HEK293 (cell line): ENCODE data around the gene ERLEC1.

Source experiments
- CTCF ChIA-PET: fragments of 350-600 bp; formaldehyde crosslinking; extraction: SDS; loops from one replicate; lab custom pipeline; 2021; ENCODE audit warnings: antibody characterized with exemption; lab: Yijun Ruan, JAX
- POLR2A ChIA-PET: fragments of 300-600 bp; formaldehyde crosslinking; extraction: SDS; loops from one replicate; lab custom pipeline; 2020; ENCODE audit warnings: antibody characterized with exemption, inconsistent platforms; lab: Yijun Ruan, JAX
- H3K27ac ChIP-seq: fragments of 200-500 bp; sonication (Bioruptor generic); 2 replicates; pipeline ENCODE4 v1.5.1; 2014; ENCODE audit warnings: low read depth, low read length, control low read depth, inconsistent platforms; ENCODE audit errors: extremely low read depth
- H3K36me3 ChIP-seq, 2 experiments: fragments of 200-500 bp in 1 of 2; sonication (Bioruptor generic) in 1 of 2; 1 replicate in 1 of 2; 2 replicates in 1 of 2; pipeline ENCODE4 v1.5.1; 2014 to 2017; ENCODE audit warnings: inconsistent platforms in 2 of 2, low read length in 2 of 2; ENCODE audit not compliant: control insufficient read depth in 2 of 2, insufficient read depth in 1 of 2
- H3K4me1 ChIP-seq: fragments of 200-500 bp; sonication (Bioruptor generic); 2 replicates; pipeline ENCODE4 v1.5.1; 2014; ENCODE audit warnings: mild to moderate bottlenecking, low read length, inconsistent platforms; ENCODE audit not compliant: control insufficient read depth, insufficient read depth
- H3K4me3 ChIP-seq: 2 replicates; pipeline ENCODE4 v1.5.1; 2011; ENCODE audit warnings: low read depth, mild to moderate bottlenecking, control low read depth, low read length, moderate library complexity
- H3K9me3 ChIP-seq: fragments of 200-500 bp; sonication (Bioruptor generic); 2 replicates; pipeline ENCODE4 v1.5.1; 2014; ENCODE audit warnings: low read depth, low read length, inconsistent platforms; ENCODE audit not compliant: control insufficient read depth, insufficient read depth
- BCL6B ChIP-seq: fragments of 450-650 bp; formaldehyde crosslinking; IDR thresholded peaks from 2 replicates; pipeline ENCODE4 v1.5.1; 2017; ENCODE audit warnings: missing biosample characterization, missing genetic modification characterization
- ELK4 ChIP-seq: IDR thresholded peaks from 2 replicates; pipeline ENCODE4 v1.6.1; 2011; ENCODE audit warnings: mild to moderate bottlenecking, low read depth, low read length, borderline replicate concordance
- GLIS2 ChIP-seq: fragments of 450-650 bp; formaldehyde crosslinking; IDR thresholded peaks from 2 replicates; pipeline ENCODE4 v1.5.1; 2016; ENCODE audit warnings: missing biosample characterization, missing genetic modification characterization
- ZBTB8A ChIP-seq: fragments of 450-650 bp; formaldehyde crosslinking; IDR thresholded peaks from 2 replicates; pipeline ENCODE4 v1.5.1; 2016; ENCODE audit warnings: missing biosample characterization, missing genetic modification characterization
- ZFP41 ChIP-seq: fragments of 450-650 bp; formaldehyde crosslinking; IDR thresholded peaks from 2 replicates; pipeline ENCODE4 v1.5.1; 2016; ENCODE audit warnings: missing biosample characterization, missing genetic modification characterization, borderline replicate concordance
- ZNF121 ChIP-seq: fragments of 450-650 bp; formaldehyde crosslinking; IDR thresholded peaks from 2 replicates; pipeline ENCODE4 v1.5.1; 2016; ENCODE audit warnings: missing biosample characterization, missing genetic modification characterization
- ZNF132 ChIP-seq: fragments of 450-650 bp; formaldehyde crosslinking; IDR thresholded peaks from 2 replicates; pipeline ENCODE4 v1.5.1; 2017; ENCODE audit warnings: missing biosample characterization, missing genetic modification characterization, borderline replicate concordance
- ZNF155 ChIP-seq: fragments of 450-650 bp; formaldehyde crosslinking; IDR thresholded peaks from 2 replicates; pipeline ENCODE4 v1.5.1; 2016; ENCODE audit warnings: missing biosample characterization, missing genetic modification characterization
- ZNF175 ChIP-seq: fragments of 450-650 bp; formaldehyde crosslinking; IDR thresholded peaks from 2 replicates; pipeline ENCODE4 v1.5.1; 2016; ENCODE audit warnings: missing biosample characterization, missing genetic modification characterization
- ZNF214 ChIP-seq: fragments of 450-650 bp; formaldehyde crosslinking; IDR thresholded peaks from 2 replicates; pipeline ENCODE4 v1.5.1; 2017; ENCODE audit warnings: missing biosample characterization, mild to moderate bottlenecking, missing genetic modification characterization, borderline replicate concordance
- ZNF24 ChIP-seq: fragments of 450-650 bp; formaldehyde crosslinking; IDR thresholded peaks from 2 replicates; pipeline ENCODE4 v1.5.1; 2016; ENCODE audit warnings: missing biosample characterization, missing genetic modification characterization
- ZNF398 ChIP-seq: fragments of 450-650 bp; formaldehyde crosslinking; IDR thresholded peaks from 2 replicates; pipeline ENCODE4 v1.5.1; 2017; ENCODE audit warnings: missing biosample characterization, missing genetic modification characterization
- ZNF514 ChIP-seq: fragments of 450-650 bp; formaldehyde crosslinking; IDR thresholded peaks from 2 replicates; pipeline ENCODE4 v1.5.1; 2016; ENCODE audit warnings: missing biosample characterization, missing genetic modification characterization
- ZNF549 ChIP-seq: fragments of 450-650 bp; IDR thresholded peaks from 2 replicates; pipeline ENCODE4 v1.5.1; 2018; ENCODE audit warnings: missing biosample characterization, missing genetic modification characterization, mild to moderate bottlenecking, inconsistent platforms, moderate library complexity
- ZNF785 ChIP-seq: fragments of 450-650 bp; formaldehyde crosslinking; IDR thresholded peaks from 2 replicates; pipeline ENCODE4 v1.5.1; 2016; ENCODE audit warnings: missing biosample characterization, missing genetic modification characterization
- ZSCAN30 ChIP-seq: fragments of 450-650 bp; IDR thresholded peaks from 2 replicates; pipeline ENCODE4 v1.5.1; 2018; ENCODE audit warnings: missing biosample characterization, mild to moderate bottlenecking, missing genetic modification characterization, moderate library complexity

Gene ERLEC1

GRCh38 chr2:53785366-53785765 lies 1.5 kb upstream of the ERLEC1 start (continued):
- no peak for TF ChIP-seq ZNF398 (tag by site-specific recombination)
- TF ChIP-seq ZNF175 (tag by site-specific recombination) = no peak
- TF ChIP-seq GLIS2 (tag by site-specific recombination) = 0 out of 2 replicates have a peak, but pooled peaks have one; percentile 24

GRCh38 chr2:53786352-53786704 lies 516 bp upstream of the ERLEC1 start:
- peaks cover 7 to 9% of the 10 kb centered on the region in 2 experiments; a peak in 2 of 3 replicates for H3K36me3 ChIP-seq
- TF ChIP-seq ZNF24 = no peak
- no peak for TF ChIP-seq ELK4
- TF ChIP-seq ZNF132 (tag by site-specific recombination) = no peak
- TF ChIP-seq ZNF549 = no peak
- no peak for TF ChIP-seq ZNF155
- TF ChIP-seq ZNF214 (tag by site-specific recombination) = no peak
- no peak for TF ChIP-seq ZNF514 (tag by site-specific recombination)
- TF ChIP-seq ZNF121 (tag by site-specific recombination) = no peak
- TF ChIP-seq ZNF785 (tag by site-specific recombination) = no peak
- no peak for TF ChIP-seq ZBTB8A (tag by site-specific recombination)
- TF ChIP-seq ZSCAN30 (tag by site-specific recombination) = no peak
- H3K4me1 ChIP-seq = peaks cover 8% of the 10 kb centered on the region; the same call in 1 of the 2 replicates
- H3K27ac ChIP-seq = peak overlapping the region; percentile 90
- H3K4me3 ChIP-seq = peak overlapping the region; percentile 87
- ChIA-PET POLR2A (interaction anchor here (1.0 to 3.9 kb wide), 3 partner anchors 11 to 199 kb away, joined by 3 to 38 read pairs (median 4); partner anchors contain the start of gene CHAC2), CTCF (interaction anchor here (0.7 to 1.1 kb wide), 2 partner anchors 18 to 74 kb away, joined by 5 to 6 read pairs; no protein-coding TSS in a partner anchor)
- no peaks in the 10 kb centered on the region for H3K9me3 ChIP-seq

- CTCF ChIA-PET = interaction anchor here (0.6 kb wide), 2 partner anchors 13 to 22 kb away, joined by 3 to 6 read pairs; no protein-coding TSS in a partner anchor
These were observed 908 bp downstream of the ERLEC1 start for GRCh38 chr2:53787614-53788289.

More at GRCh38 chr2:53787614-53788289, 908 bp downstream of the ERLEC1 start:
- Histone ChIP-seq H3K36me3 (peaks cover 0 to 2% of the 10 kb centered on the region in 2 experiments; a peak in 1 of 3 replicates), H3K9me3 (no peaks in the 10 kb centered on the region), H3K27ac (peak overlapping the region; percentile 90), H3K4me3 (peak overlapping the region; percentile 87), H3K4me1 (peaks cover 8% of the 10 kb centered on the region; the same call in 1 of the 2 replicates)
- TF ChIP-seq ZFP41 (no peak), BCL6B (tag by site-specific recombination) (0 out of 2 replicates have a peak, but pooled peaks have one; percentile 67)
- POLR2A ChIA-PET = interaction anchor here (0.5 to 3.9 kb wide), 4 partner anchors 11 to 182 kb away, joined by 3 to 38 read pairs (median 4); partner anchors contain the start of gene CHAC2
